K562 (cell line): Measurements from ENCODE around the gene CCDC18. TPM values are rescaled to one million over a fixed set of nuclear protein-coding genes. Genes with fewer than 3 reads are reported as not detected.
"Not testable (repeated sequence)": the region's sequence is repeated elsewhere in the genome, so short reads cannot be mapped to it uniquely, and the experiment has no call there.

Source experiments
- ATAC-seq: fragments of 200-7000 bp; cut with Tn5 transposase; 3 replicates; pipeline ENCODE4 v1.9.1; 2020; ENCODE audit warnings: moderate library complexity
- BruUV-seq: library from RNA; stranded (reverse); fragments of 400-500 nt; replicated peaks from 2 replicates; lab custom pipeline; 2021; lab: Mats Ljungman, UMichigan
- CTCF ChIA-PET: fragments of 300-600 bp; formaldehyde crosslinking; extraction: SDS; loops from one replicate; lab custom pipeline; 2021; ENCODE audit warnings: low intra/inter-chr PET ratio; lab: Yijun Ruan, JAX
- POLR2A ChIA-PET: fragments of 300-600, 350-650 bp; sonication (Branson Sonifier 250); formaldehyde crosslinking; extraction: SDS; loops from one replicate; lab custom pipeline; 2021; ENCODE audit warnings: antibody characterized with exemption, inconsistent platforms; lab: Yijun Ruan, JAX
- DNase-seq, 4 experiments: peaks; one replicate each; pipeline versions ENCODE4 v3.0.0 to v3.0.0-alpha.2; 2011 to 2018; ENCODE audit warnings: low spot score in 3 of 4, mixed read lengths in 3 of 4; ENCODE audit errors: extremely low read depth in 1 of 4
- FAIRE-seq: peaks from 2 replicates; lab custom pipeline; 2011; peaks lifted over from hg19 to GRCh38; lab: Jason Lieb, UNC
- H2AFZ ChIP-seq: 2 replicates; pipeline ENCODE4 v1.6.0; 2011; ENCODE audit warnings: low read depth, low read length, control low read depth, inconsistent platforms
- H3K27ac ChIP-seq: fragments of 200-600 bp; 3 replicates; pipeline ENCODE4 v1.8.0; 2011; ENCODE audit warnings: low read depth, mild to moderate bottlenecking, control low read depth, inconsistent platforms, low read length, moderate library complexity, mixed read lengths; ENCODE audit errors: extremely low read depth
- H3K27me3 ChIP-seq, 2 experiments: fragments of 300-600 bp in 1 of 2; 2 replicates in 1 of 2; 3 replicates in 1 of 2; pipeline versions ENCODE4 v1.6.0 to v1.8.0; 2011; ENCODE audit warnings: inconsistent platforms in 2 of 2, low read length in 2 of 2, mild to moderate bottlenecking in 1 of 2, mixed read lengths in 1 of 2, moderate library complexity in 1 of 2; ENCODE audit not compliant: control insufficient read depth in 2 of 2, insufficient read depth in 2 of 2
- H3K36me3 ChIP-seq: fragments of 300-600 bp; 3 replicates; pipeline ENCODE4 v1.8.0; 2011; ENCODE audit warnings: mild to moderate bottlenecking, low read length, inconsistent platforms; ENCODE audit not compliant: control insufficient read depth, insufficient read depth
- H3K4me1 ChIP-seq, 2 experiments: fragments of 200-600 bp in 1 of 2; replicated peaks in 1 of 2; 2 replicates in 1 of 2; 3 replicates in 1 of 2; pipeline versions ENCODE4 v1.5.1 to v1.8.0; 2011; ENCODE audit warnings: inconsistent platforms in 2 of 2, low read length in 2 of 2, mild to moderate bottlenecking in 1 of 2, mixed read lengths in 1 of 2, moderate library complexity in 1 of 2; ENCODE audit not compliant: control insufficient read depth in 2 of 2, insufficient read depth in 2 of 2
- H3K4me2 ChIP-seq: 2 replicates; pipeline ENCODE4 v1.6.1; 2011; ENCODE audit warnings: low read length, control low read depth, inconsistent platforms, mixed read lengths; ENCODE audit not compliant: insufficient read depth
- H3K4me3 ChIP-seq: fragments of 200-600 bp; sonication (generic), shearing (Covaris generic); 2 replicates; pipeline ENCODE4 v1.5.1; 2016; ENCODE audit warnings: control low read depth, inconsistent platforms
- H3K79me2 ChIP-seq: fragments of 200-600 bp; 3 replicates; pipeline ENCODE4 v1.8.0; 2011; ENCODE audit warnings: low read length, inconsistent platforms; ENCODE audit not compliant: control insufficient read depth, insufficient read depth
- H3K9ac ChIP-seq, 2 experiments: 2 replicates each; pipeline versions ENCODE4 v1.6.0 to v1.6.1; 2011; ENCODE audit warnings: low read depth in 2 of 2, low read length in 2 of 2, control low read depth in 1 of 2, inconsistent platforms in 1 of 2, mild to moderate bottlenecking in 1 of 2, mixed read lengths in 1 of 2; ENCODE audit not compliant: insufficient read depth in 1 of 2
- H3K9me1 ChIP-seq: one replicate; pipeline ENCODE4 v1.6.0; 2011; ENCODE audit warnings: inconsistent platforms, mild to moderate bottlenecking, low read length, moderate library complexity; ENCODE audit not compliant: control insufficient read depth, insufficient read depth
- H3K9me3 ChIP-seq: replicated peaks from 2 replicates; pipeline ENCODE4 v1.5.1; 2011; ENCODE audit warnings: low read depth, low read length, inconsistent platforms; ENCODE audit not compliant: control insufficient read depth, insufficient read depth
- H4K20me1 ChIP-seq: replicated peaks from 2 replicates; pipeline ENCODE4 v1.6.1; 2011; ENCODE audit warnings: low read length, inconsistent platforms, mixed read lengths; ENCODE audit not compliant: control insufficient read depth, insufficient read depth
- BHLHE40 ChIP-seq: IDR thresholded peaks from 2 replicates; pipeline ENCODE4 v1.6.1; 2011; ENCODE audit warnings: low read length, improper control_type of control experiment
- DIDO1 ChIP-seq: fragments of 450-650 bp; IDR thresholded peaks from 2 replicates; pipeline ENCODE4 v1.6.1; 2016; ENCODE audit warnings: low read depth, missing biosample characterization, missing genetic modification characterization
- MEIS2 ChIP-seq: fragments of 450-650 bp; IDR thresholded peaks from 2 replicates; pipeline ENCODE4 v1.6.1; 2014; ENCODE audit warnings: mild to moderate bottlenecking; ENCODE audit not compliant: partially characterized antibody
- PBX2 ChIP-seq, 2 experiments: IDR thresholded peaks in 1 of 2; conservative IDR thresholded peaks in 1 of 2; 2 replicates each; pipeline ENCODE4 v1.6.1; 2016; ENCODE audit warnings: low read depth in 2 of 2, mild to moderate bottlenecking in 1 of 2, missing compliant biosample characterization in 1 of 2, missing genetic modification characterization in 1 of 2, moderate library complexity in 1 of 2
- PTBP1 ChIP-seq: fragments of 200-400 bp; formaldehyde crosslinking; IDR thresholded peaks from 2 replicates; pipeline ENCODE4 v1.6.1; 2017; ENCODE audit warnings: low read depth, low read length
- STAT5B ChIP-seq: fragments of 250-450 bp; sonication (Bioruptor Pico); IDR thresholded peaks from 2 replicates; pipeline ENCODE4 v1.8.0; 2021; ENCODE audit warnings: mild to moderate bottlenecking, inconsistent platforms
- TAF1 ChIP-seq: IDR thresholded peaks from 2 replicates; pipeline ENCODE4 v1.6.1; 2011; ENCODE audit warnings: mild to moderate bottlenecking, low read length, moderate library complexity; ENCODE audit not compliant: insufficient read depth, control insufficient read depth, severe bottlenecking; ENCODE audit errors: extremely low read depth
- TBP ChIP-seq: optimal IDR thresholded peaks from 2 replicates; pipeline ENCODE3; 2011; ENCODE audit warnings: low read depth, low read length, improper control_type of control experiment
- TCF3 ChIP-seq: sonication (generic); formaldehyde crosslinking; IDR thresholded peaks from 2 replicates; pipeline ENCODE4 v1.4.0; 2020; ENCODE audit warnings: mild to moderate bottlenecking, missing genetic modification reagents
- ZEB2 ChIP-seq: fragments of 450-650 bp; IDR thresholded peaks from 2 replicates; pipeline ENCODE4 v1.6.1; 2016
- ZNF778 ChIP-seq: fragments of 450-650 bp; formaldehyde crosslinking; IDR thresholded peaks from 2 replicates; pipeline ENCODE4 v1.4.0; 2020; ENCODE audit warnings: mild to moderate bottlenecking, moderate library complexity
- WGBS: fragments of 100-300 bp; shearing (Covaris generic); methylation state at CpG from one replicate; pipeline ENCODE4 v1.1.6; 2016; ENCODE audit warnings: low coverage, mixed read lengths; ENCODE audit not compliant: insufficient coverage; ENCODE audit errors: missing lambda C conversion rate; 5-methylcytosine and 5-hydroxymethylcytosine counted together
- in situ Hi-C: fragments of 300-500 bp; cut with MboI; formaldehyde crosslinking; loops from 4 replicates; pipeline ENCODE4 v1.15.0; 2018; ENCODE audit warnings: inconsistent platforms, mixed read lengths
- intact Hi-C: fragments of 100-400 bp; cut with micrococcal nuclease; formaldehyde crosslinking; loops from 2 replicates; pipeline ENCODE4 v1.14.2; 2022
- polyA plus RNA-seq, 8 experiments: library from polyadenylated mRNA; depleted of rRNA in 4 of 8; stranded (reverse) in 5 of 8; unstranded in 3 of 8; fragments of >200 nt; fragmentation: Nextera tagmentation in 2 of 8; fragmentation: Illumina TruSeq in 1 of 8; extraction: Ambion mirVana in 2 of 8; extraction: Trizol in 1 of 8; gene quantifications; 2 replicates each; pipeline versions ENCODE4 v1.2.1 to v1.2.3, GENCODE V29; 2011 to 2014; ENCODE audit warnings: inconsistent platforms in 1 of 8, missing spikeins in 1 of 8
- total RNA-seq, 7 experiments: library from RNA; depleted of rRNA in 6 of 7; stranded (reverse); fragments of >200 nt in 6 of 7; fragmentation: Illumina TruSeq in 2 of 7; extraction: Trizol in 2 of 7; gene quantifications; 2 replicates each; pipeline versions ENCODE4 v1.2.1 to v1.2.3, GENCODE V29; 2011 to 2021; ENCODE audit warnings: low replicate concordance in 1 of 7
- TF ChIP-seq, protein P1 (sequence below): IDR thresholded peaks from 2 replicates; pipeline ENCODE4 v1.6.1; 2011; ENCODE audit warnings: borderline replicate concordance, low read depth, mild to moderate bottlenecking, moderate library complexity, low read length; ENCODE audit not compliant: insufficient read depth, poor library complexity, severe bottlenecking

The CCDC18 gene
- total and polyA plus RNA-seq, 9 of the 15 experiments (the other 6 are each of a cell fraction or from before 2014, with no cell fraction given) = 19.5 to 34.2 (median 24.3) TPM

- TF ChIP-seq, protein P1, sequence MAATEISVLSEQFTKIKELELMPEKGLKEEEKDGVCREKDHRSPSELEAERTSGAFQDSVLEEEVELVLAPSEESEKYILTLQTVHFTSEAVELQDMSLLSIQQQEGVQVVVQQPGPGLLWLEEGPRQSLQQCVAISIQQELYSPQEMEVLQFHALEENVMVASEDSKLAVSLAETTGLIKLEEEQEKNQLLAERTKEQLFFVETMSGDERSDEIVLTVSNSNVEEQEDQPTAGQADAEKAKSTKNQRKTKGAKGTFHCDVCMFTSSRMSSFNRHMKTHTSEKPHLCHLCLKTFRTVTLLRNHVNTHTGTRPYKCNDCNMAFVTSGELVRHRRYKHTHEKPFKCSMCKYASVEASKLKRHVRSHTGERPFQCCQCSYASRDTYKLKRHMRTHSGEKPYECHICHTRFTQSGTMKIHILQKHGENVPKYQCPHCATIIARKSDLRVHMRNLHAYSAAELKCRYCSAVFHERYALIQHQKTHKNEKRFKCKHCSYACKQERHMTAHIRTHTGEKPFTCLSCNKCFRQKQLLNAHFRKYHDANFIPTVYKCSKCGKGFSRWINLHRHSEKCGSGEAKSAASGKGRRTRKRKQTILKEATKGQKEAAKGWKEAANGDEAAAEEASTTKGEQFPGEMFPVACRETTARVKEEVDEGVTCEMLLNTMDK = no peak
- no peak for TF ChIP-seq PBX2 (CRISPR knock-in tag; IDR thresholded peaks at IDR 0.05; ENCODE audit: low read depth)
- peak; percentile 78 for TF ChIP-seq PBX2 (tag; conservative IDR thresholded peaks at IDR 0.05; ENCODE audit: low read depth)
- TF ChIP-seq TBP = no peak
- no peak for TF ChIP-seq STAT5B (CRISPR knock-in tag)
- no peak for TF ChIP-seq TAF1
- TF ChIP-seq PTBP1 = no peak
- TF ChIP-seq TCF3 (CRISPR knock-in tag) = no peak
- no peak for TF ChIP-seq DIDO1
- TF ChIP-seq MEIS2 = peak; percentile 81
- TF ChIP-seq ZNF778 (CRISPR knock-in tag) = no peak
- no peak for TF ChIP-seq ZEB2
- TF ChIP-seq BHLHE40 = no peak
These were observed 21.2 kb upstream of the CCDC18 start (continued) for GRCh38 chr1:93159337-93159736.

GRCh38 chr1:93163314-93163713 is 17.2 kb upstream of the CCDC18 start:
- 96% methylated on average over 8 of the region's 8 CpGs for WGBS
- H3K36me3 ChIP-seq = peaks cover 42% of the 10 kb centered on the region
- ATAC-seq, H4K20me1 ChIP-seq, DNase-seq, H3K27ac ChIP-seq, FAIRE-seq, in situ Hi-C loops, H3K4me3 ChIP-seq, BruUV-seq, H3K9ac ChIP-seq, H2AFZ ChIP-seq, H3K4me2 ChIP-seq, intact Hi-C loops, H3K9me3 ChIP-seq, H3K4me1 ChIP-seq, H3K27me3 ChIP-seq, H3K9me1 ChIP-seq: not testable (repeated sequence)
- peaks cover 88% of the 10 kb centered on the region for H3K79me2 ChIP-seq
- ChIA-PET CTCF (interaction anchor here (0.6 kb wide), 1 partner anchor 43 kb away, joined by 3 read pairs; no protein-coding TSS in a partner anchor), POLR2A (interaction anchor here (2.3 to 2.7 kb wide), 2 partner anchors 10 to 15 kb away, joined by 11 to 13 read pairs; no protein-coding TSS in a partner anchor)
